Measurements from ENCODE around the gene TEX44. TPM values are rescaled to one million over a fixed set of nuclear protein-coding genes. Genes with fewer than 3 reads are reported as not detected.

TEX44 gene
- total and polyA plus RNA-seq, 9 of the 15 experiments (the other 6 are each of a cell fraction or from before 2014, with no cell fraction given), result not detected

GRCh38 chr2:231613331-231613662 lies 20.6 kb downstream of the TEX44 start:
- peaks cover 0 to 4% of the 10 kb centered on the region in 2 experiments; a peak in 1 of 5 replicates for H3K27me3 ChIP-seq (ENCODE audit: control insufficient read depth in 2 of 2, insufficient read depth in 2 of 2, low read length in 2 of 2)
- H3K9ac ChIP-seq (ENCODE audit: insufficient read depth in 1 of 2, low read depth in 2 of 2, low read length in 2 of 2), result peak overlapping the region in 1 of 2 experiments; percentile 3; a peak in 1 of 4 replicates
- no peak for TF ChIP-seq TCF15 (CRISPR knock-in tag; IDR thresholded peaks at IDR 0.05)
- TF ChIP-seq ZNF644 (tag; IDR thresholded peaks at IDR 0.05; ENCODE audit: low read depth), result no peak
- TF ChIP-seq U2AF1 (optimal IDR thresholded peaks at IDR 0.05; ENCODE audit: low read depth, low read length), result no peak
- peak overlapping the region; percentile 62 for H3K27ac ChIP-seq (ENCODE audit: extremely low read depth, low read depth, low read length)
- H3K9me1 ChIP-seq (ENCODE audit: control insufficient read depth, insufficient read depth, low read length), result no peaks in the 10 kb centered on the region
- H3K79me2 ChIP-seq (ENCODE audit: control insufficient read depth, insufficient read depth, low read length), result no peaks in the 10 kb centered on the region
- BruUV-seq (replicated peaks), result no TSS peak
- ChIA-PET CTCF (ENCODE audit: low intra/inter-chr PET ratio) (interaction anchor here (1.2 to 3.6 kb wide), 4 partner anchors 61 to 102 kb away, joined by 4 to 27 read pairs (median 11); no protein-coding TSS in a partner anchor), POLR2A (interaction anchor here (1.2 kb wide), 1 partner anchor 96 kb away, joined by 4 read pairs; no protein-coding TSS in a partner anchor)
- DNase-seq (ENCODE audit: extremely low read depth in 1 of 4, low spot score in 3 of 4), result no peak
- intact Hi-C loops (cut with micrococcal nuclease) (loop anchor here (5.0 kb wide), 1 partner anchor 169 kb away; the partner anchor contains the start of gene PDE6D), in situ Hi-C loops (cut with MboI) (loop anchor here (5.0 kb wide), 1 partner anchor 59 kb away; no protein-coding TSS in a partner anchor)
- H3K4me2 ChIP-seq (ENCODE audit: insufficient read depth, low read length), result no peak overlapping the region; the same call in 1 of the 2 replicates
- H4K20me1 ChIP-seq (replicated peaks; ENCODE audit: control insufficient read depth, insufficient read depth, low read length), result no peaks in the 10 kb centered on the region
- ATAC-seq, result no peak
- no peak for FAIRE-seq
- H3K9me3 ChIP-seq (replicated peaks; ENCODE audit: control insufficient read depth, insufficient read depth, low read depth, low read length), result no peaks in the 10 kb centered on the region
- 19% methylated on average over 7 of the region's 9 CpGs for WGBS (ENCODE audit: insufficient coverage, low coverage, missing lambda C conversion rate)
- H3K36me3 ChIP-seq (ENCODE audit: control insufficient read depth, insufficient read depth, low read length), result no peaks in the 10 kb centered on the region
- H3K4me3 ChIP-seq, result no peak overlapping the region
- H2AFZ ChIP-seq (ENCODE audit: low read depth, low read length), result peak overlapping the region; percentile 76
- peaks cover 17 to 36% of the 10 kb centered on the region in 2 experiments; a peak in 4 of 5 replicates for H3K4me1 ChIP-seq (replicated peaks in 1 of 2; ENCODE audit: control insufficient read depth in 2 of 2, insufficient read depth in 2 of 2, low read length in 2 of 2)
